DMS 273 (cell line): Measurements from ENCODE around the gene FAM174A.
"Not testable (repeated sequence)": the region's sequence is repeated elsewhere in the genome, so short reads cannot be mapped to it uniquely, and the experiment has no call there.

Experiments
- DNase-seq: peaks from one replicate; lab custom pipeline; 2025; ENCODE audit not compliant: unreplicated experiment; lab: John Stamatoyannopoulos, UW

FAM174A gene

DNA sequence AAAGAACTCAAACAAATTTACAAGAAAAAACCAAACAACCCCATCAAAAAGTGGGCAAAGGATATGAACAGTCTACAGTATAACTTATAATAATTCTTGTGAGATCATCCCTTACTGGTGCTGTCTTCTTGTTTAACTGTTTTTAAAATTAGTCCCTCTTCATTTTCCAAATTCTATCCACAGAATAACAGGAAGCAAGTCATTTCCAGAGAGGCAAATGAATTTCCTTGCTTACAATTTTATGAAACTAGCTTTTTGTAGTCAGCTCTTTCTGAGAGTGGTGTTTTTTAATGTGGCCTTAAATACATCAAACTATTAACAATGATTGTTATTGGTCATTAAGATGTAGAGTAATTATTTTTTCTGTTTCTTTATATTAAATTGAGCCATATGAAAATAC, 40.6 kb downstream of the FAM174A start:
- no peak for DNase-seq

DNA sequence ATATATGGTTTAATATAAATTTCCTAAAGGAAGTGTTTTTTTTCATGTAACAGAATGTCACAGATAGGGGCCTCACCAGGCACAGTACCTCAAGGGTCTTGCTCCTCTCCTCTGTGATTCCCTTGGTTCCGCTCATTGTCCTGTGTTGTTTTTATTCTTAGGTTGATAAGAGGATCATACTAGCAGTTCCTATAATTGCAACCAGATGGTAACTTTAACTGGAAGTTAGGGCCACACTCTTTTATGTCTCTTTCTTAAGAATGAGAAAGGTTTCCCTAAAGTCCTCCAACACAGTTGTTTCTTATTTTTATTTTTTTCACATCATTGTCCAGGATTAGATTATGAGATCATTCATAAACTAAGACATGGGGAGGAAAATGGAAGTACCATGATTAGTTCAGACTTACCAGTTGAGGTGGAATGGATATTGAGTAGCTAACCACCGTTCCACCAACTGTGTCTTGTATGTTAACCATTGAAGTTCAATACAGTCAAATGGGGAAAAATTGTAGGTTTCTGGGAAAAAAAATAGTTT, 41.1 kb downstream of the FAM174A start:
- DNase-seq, result peak; percentile 3

DNA sequence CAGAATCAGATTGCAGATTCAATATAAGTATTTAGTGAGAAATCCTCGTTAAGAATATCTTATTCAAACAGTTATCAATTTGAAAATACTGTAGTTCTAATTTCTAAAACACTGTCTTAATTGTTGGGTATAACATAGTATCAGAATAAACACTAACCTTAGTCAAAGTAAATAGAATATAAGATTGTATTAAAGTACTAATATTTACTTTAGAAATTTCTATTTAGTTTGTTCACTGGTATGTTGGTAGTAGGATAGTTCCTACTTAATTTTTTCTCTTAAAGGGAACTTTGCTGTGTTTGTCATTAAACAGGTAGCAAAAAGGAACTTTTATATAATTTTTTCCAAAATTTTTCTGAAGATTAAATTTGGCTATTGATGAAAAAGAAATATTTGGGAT, 42.3 kb downstream of the FAM174A start:
- no peak for DNase-seq

DNA sequence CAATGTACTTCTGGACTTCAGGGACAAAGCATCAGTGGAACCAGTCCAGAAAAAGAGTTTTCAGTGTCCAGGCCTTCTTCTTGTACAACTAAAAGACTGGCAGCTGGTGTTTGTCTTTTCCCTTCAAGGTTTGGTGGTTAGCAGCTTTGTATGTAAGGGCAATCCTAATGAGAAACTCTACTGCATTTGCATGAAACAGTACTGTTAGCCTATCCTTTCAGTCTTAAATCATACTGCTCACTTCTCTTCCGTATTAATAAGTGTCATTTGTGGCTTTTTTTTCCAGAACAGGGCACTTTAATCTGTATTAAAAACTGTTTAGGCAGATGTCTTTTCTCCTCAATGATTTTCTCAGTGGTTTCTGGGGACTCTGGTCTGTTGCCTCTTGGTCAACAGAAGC, 48.9 kb downstream of the FAM174A start:
- DNase-seq, result peak; percentile 32

DNA sequence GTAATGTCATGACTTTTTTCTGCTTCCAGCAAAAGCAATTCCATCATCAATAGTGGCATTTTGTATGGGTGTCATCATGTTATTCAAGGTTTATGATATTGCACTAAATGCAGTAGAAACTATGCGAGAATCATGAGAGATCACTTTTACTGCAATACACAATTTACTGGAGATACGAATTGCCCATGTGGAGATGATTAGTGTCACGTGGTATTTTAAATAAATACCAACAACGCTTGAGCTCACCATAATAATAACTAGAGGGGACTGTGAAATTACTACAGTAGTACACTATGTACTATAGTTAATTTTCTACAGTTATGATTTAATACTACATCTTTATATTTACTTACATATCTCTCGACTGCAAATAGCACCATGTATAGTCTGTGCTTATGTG, 49.7 kb downstream of the FAM174A start:
- no peak for DNase-seq

DNA sequence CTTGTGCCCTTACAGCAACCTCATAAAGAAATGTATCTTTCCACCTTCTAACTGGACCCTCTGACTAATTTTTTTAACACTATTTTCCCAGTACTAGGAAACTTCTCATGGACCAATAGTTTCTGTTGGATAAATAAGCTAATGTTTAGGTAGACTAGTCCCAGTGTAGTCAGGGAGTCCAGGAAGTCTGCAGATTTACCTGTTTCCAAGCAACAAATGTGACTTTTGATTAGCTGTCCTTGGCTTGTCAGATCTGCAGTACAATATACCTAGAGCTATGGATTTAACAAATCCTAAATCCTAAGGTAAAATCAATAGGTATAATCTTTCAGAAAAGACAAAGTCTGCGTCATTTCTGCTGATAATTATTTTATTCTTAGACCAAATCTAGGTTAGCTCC, 55.7 kb downstream of the FAM174A start:
- DNase-seq, result no peak

DNA sequence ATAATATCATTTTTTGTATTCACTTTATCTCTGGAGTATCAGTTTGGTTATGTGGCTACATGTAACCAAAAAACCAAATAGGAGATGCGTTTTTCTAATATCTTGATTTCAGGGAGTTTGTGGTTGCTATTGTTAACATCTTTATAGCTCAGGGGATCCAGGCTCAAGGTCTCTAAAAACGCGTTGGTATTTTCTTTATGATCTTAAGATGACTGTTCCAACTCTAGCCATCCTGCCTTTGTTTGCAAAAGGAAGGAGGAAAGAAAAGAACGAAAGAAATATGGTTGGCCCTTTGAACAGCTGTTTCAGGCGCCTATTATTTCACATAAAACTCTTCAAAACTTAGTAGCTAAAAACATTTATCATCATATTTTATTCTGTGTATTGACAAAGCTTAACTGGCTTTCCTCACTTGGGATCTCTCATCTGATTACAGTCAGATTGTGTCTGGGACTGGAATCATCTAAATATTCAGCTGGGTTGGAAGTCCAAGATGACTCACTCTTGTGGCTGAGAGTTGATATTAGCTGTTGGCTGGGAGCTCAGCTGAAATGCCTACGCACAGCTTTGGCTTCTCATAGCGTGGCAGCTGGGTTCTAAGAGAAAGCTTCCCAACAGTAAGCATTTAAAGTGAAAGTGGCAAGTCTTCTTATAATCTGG, 60.1 kb downstream of the FAM174A start:
- peak; percentile 43 for DNase-seq

DNA sequence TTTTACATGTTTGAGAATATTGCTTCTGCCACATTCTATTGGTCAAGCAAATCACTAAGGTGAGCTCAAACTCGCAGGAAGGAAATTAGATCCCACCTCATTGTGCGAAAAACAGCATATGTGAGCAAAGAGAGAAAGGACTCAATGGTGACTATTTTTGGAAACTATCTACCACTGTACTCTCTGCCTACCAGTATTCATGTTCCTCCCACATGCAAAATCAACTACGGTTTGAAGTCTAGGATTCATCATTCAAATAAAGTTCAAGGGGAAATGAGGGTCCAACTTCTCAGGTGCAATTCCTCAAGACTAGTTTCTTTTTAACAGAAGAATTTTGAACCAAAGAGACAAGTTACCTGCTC, 60.6 kb downstream of the FAM174A start:
- no peak for DNase-seq

DNA sequence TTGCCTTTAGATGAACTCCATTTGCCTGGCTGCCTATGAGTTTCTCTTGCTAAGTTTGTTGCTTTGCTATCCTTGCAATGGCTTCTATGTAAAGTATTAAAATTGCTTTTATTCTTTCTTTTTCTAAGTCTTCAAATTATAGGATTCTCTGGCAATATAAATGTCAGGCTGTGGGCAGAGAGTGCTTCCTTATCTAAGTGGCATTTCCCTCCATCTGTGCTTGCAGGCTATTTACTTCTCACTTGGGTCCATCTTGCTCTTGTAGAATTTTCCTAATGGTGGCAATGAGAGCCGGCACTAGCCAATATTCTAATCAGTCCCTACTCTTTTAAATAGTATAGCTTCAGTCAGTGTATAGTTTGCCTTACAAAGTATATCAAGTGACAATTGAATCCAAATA, 63.3 kb downstream of the FAM174A start:
- no peak for DNase-seq

DNA sequence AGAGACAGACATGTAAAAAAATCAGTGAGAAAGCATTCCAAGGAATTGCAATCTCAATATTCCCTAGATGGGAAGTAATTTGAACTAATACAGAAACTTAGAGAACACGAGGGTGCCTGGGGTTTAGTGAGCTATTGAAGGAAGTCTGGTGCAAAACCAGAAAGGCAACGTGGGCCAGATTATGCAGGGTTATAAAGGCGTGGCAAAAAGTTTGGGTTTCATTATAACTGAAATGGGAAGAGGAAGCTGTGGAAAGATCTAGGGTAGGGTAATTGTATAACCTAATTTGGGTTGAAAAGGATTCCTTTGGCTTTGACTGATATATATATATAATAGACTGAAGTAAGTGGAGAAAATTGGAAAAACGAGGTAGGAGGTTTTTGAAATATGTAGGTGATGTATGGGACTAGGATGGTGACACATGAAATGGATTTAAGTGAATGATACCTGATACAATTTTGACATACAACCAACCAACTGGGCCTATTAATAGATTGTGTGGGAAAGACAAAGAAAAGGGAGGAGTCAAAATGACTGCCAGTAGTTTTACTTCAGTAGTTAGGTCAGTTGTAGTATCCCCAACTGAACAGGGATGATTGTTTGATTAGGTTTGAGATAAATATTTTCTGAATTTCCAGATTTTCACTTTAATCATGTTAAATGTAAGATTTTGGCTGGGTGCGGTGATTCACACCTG, 65.3 kb downstream of the FAM174A start:
- DNase-seq, result no peak

DNA sequence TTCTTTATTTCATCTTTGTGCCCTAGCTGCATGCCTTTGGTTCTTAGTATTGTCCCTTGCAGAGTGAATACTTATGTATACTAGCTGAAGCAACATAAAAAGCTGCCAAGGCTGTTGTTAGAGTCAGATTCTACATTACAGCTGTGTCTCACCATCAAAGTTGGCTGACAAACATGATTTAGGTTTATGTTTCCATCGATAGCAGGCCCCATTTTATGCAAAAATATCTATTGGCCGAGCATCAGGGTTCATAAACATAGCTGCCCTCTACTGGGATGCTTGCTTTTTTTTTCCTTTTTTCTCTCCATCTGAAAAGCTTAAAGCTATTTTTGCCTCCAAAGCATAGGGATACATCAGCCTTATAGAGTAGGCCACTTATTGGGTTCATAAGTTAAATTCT, 68.0 kb downstream of the FAM174A start:
- DNase-seq, result no peak

DNA sequence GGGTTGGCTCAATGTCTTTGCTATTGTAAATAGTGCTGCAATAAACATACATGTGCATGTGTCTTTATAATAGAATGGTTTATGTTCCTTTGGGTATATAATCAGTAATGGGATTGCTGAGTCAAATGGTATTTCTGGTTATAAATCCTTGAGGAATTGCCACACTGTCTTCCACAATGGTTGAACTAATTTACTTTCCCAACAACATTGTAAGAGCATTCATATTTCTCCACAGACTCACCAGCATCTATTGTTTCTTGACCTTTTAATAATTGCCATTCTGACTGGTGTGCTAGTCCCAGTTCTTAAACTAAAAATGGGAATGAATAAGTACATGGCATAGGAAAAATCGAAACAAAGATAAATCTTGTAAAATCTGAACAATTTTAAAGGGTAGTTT, 68.8 kb downstream of the FAM174A start:
- not testable (repeated sequence) for DNase-seq

DNA sequence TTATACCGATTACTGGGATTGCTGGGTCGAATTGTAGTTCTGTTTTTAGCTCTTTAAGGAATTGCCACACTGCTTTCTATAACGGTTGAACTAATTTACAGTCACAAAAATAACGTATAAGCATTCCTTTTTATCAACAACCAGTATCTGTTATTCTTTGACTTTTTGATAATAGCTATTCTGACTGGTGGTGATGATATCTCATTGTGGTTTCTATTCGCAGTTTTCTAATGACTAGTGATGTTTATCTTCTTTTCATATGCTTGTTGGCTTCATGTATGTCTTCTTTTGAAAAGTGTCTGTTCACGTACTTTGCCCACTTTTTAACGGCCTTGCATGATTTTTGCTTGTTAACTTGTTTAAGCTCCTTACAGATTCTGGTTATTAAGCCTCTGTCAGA, 74.4 kb downstream of the FAM174A start:
- DNase-seq, result no peak

DNA sequence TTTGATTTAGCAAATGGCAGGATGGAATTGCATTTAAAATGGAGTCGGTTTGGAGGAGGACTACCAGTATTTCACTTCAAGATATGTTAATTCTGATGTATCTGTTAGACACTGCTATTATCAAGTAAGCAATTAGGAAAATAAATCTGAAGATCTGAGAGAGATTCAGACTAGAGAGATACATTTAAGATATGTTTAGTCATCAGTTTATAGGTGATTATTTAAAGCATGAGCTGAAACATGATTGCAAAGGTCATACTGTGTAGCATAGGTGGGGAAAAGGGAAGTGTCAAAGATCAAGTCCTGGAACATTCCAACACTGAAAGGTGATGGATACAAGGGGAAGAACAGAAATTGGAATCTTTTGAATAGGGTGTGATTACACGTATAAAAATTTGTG, 79.1 kb downstream of the FAM174A start:
- no peak for DNase-seq

DNA sequence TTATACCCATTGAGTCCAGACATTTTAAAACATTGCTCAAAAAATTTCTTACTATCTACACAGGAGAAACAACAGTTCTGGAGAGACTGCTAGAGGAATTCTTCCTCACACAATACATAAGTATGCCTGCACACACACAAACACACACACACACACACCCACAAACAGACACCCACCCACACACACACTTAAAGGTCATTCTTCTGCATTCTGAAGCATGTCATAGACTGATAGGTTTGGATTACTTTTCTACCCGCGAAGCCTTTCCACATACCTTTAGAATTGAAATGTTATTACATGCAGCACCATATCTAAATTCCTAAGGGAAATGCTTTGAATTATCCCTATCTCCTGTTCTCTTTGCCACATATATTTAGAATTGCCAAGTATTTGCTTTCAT, 80.2 kb downstream of the FAM174A start:
- no peak for DNase-seq

DNA sequence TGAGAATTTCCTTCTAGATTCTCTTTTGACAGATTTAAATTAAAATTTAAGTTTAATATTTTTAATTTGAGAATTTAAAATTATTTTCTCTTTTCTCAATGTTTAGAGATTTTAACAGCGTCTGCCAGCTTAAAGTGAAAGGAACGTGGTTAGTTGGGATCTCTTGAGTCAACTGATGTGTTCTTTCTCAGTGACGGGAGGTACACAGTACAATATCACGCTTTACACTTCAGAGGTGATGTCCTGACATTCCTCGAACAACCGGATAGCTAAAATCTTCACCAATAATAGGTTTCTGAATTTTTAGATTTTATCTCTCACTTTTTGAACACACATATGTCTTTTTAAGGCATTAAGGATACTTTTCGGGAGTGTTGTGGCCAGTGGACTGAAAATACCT, 81.1 kb downstream of the FAM174A start:
- DNase-seq, result no peak

DNA sequence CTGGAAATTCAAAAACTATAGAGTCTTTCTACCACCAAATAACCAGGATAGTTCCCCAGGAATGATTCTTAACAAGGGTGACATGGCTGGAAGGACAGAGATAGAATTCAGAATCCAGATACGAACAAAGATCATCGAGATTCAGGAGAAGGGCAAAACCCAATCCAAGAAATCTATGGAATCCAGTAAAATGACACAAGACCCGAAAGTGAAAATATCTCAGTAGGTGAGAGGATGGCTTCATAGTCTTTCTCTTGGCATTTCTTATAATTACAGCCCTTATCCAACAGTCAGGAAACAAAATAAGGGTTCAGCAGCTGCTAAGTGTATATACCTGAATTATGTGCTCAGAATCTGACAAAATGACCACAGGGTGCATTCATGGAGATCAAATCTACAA, 81.8 kb downstream of the FAM174A start:
- no peak for DNase-seq

DNA sequence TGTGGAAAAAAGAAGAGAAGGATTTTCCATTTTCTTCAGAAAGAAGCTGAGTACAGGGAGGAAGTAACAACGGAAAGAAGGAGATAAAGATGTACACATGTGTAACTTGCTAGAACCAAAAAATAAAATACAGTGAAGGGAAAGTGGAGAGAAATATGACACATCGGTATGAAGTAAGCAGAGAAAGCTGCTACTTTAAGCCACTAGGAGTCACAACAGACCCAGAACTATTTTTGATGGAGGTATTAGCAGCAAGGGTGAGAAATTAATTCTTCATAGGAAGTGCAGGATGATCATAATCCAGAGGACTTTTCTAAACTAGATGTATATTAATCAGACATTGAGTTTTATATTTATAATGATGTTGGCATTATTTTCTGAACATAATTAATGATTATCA, 88.5 kb downstream of the FAM174A start:
- DNase-seq, result peak; percentile 36

DNA sequence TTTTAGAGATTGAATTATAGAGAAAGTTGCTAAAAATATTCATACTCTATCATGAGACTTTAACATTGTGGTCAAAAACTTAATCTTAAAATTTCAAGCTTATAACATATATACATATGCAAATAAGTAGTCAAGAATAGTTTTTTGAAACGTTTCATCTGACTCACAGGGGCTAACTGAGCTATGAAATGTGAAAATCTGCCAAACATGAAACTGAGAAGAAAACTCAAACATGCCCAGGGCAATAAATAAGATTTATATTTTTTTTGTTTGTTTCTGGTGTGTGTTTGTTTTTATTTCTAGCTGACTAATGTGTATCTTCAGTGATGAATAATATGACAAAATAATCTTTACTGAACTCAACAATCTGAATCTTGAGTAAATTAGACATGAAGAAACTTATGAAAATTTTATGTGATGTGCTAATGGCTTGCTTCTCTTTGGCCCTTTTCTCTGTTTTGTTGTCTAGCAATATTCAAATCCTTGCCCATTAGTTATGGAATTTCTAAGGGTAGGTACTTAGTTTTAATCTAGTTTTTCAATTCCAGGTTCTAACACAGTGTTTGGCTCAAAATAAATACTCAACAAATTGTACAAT, 99.9 kb downstream of the FAM174A start:
- no peak for DNase-seq
